OCI-LY7 (cell line): Measurements from ENCODE around the gene EIF4G1. TPM values are rescaled to one million over a fixed set of nuclear protein-coding genes. Genes with fewer than 3 reads are reported as not detected.

Experiments used
- BruUV-seq: library from RNA; stranded (reverse); fragments of 400-500 nt; replicated peaks from 2 replicates; lab custom pipeline; 2021; lab: Mats Ljungman, UMichigan
- CTCF ChIA-PET: fragments of 300-600 bp; sonication (Branson Sonifier 250); formaldehyde crosslinking; loops from one replicate; lab custom pipeline; 2022; ENCODE audit warnings: antibody characterized with exemption; ENCODE audit not compliant: unreplicated experiment; lab: Charles Lee
- POLR2A ChIA-PET: fragments of 300-600 bp; sonication (Branson Sonifier 250); formaldehyde crosslinking; loops from one replicate; lab custom pipeline; 2022; ENCODE audit warnings: antibody characterized with exemption; lab: Charles Lee
- DNase-seq: peaks from one replicate; pipeline ENCODE4 v3.0.0-alpha.2; 2015; ENCODE audit warnings: low spot score
- H2AFZ ChIP-seq: fragments of 200-600 bp; sonication (generic), shearing (Covaris generic); 2 replicates; pipeline ENCODE4 v1.6.1; 2014; ENCODE audit warnings: mild to moderate bottlenecking, antibody characterized with exemption, low read length, moderate library complexity
- H3K27ac ChIP-seq: fragments of 200-600 bp; sonication (generic); 2 replicates; pipeline ENCODE4 v1.5.1; 2014; ENCODE audit warnings: mixed run types, low read depth, mild to moderate bottlenecking, moderate library complexity, low read length, inconsistent platforms; ENCODE audit not compliant: poor library complexity, severe bottlenecking
- H3K36me3 ChIP-seq: fragments of 200-600 bp; sonication (generic); 2 replicates; pipeline ENCODE4 v1.6.1; 2014; ENCODE audit warnings: mild to moderate bottlenecking, antibody characterized with exemption, low read length, moderate library complexity, mixed read lengths; ENCODE audit not compliant: insufficient read depth
- H3K4me1 ChIP-seq: fragments of 200-600 bp; sonication (generic); 2 replicates; pipeline ENCODE4 v1.5.1; 2014; ENCODE audit warnings: mild to moderate bottlenecking, low read length; ENCODE audit not compliant: insufficient read depth, poor library complexity, severe bottlenecking
- H3K4me2 ChIP-seq: fragments of 200-600 bp; sonication (generic); 2 replicates; pipeline ENCODE4 v1.6.1; 2014; ENCODE audit warnings: mild to moderate bottlenecking, low read length
- H3K4me3 ChIP-seq: fragments of 200-600 bp; sonication (generic); 2 replicates; pipeline ENCODE4 v1.5.1; 2014; ENCODE audit warnings: mild to moderate bottlenecking, low read depth, low read length; ENCODE audit not compliant: poor library complexity, severe bottlenecking
- H3K79me2 ChIP-seq: fragments of 200-600 bp; sonication (generic); 2 replicates; pipeline ENCODE4 v1.6.1; 2016; ENCODE audit warnings: low read depth, mild to moderate bottlenecking, low read length, moderate library complexity, mixed read lengths; ENCODE audit not compliant: insufficient read depth
- H3K9me2 ChIP-seq: fragments of 200-600 bp; sonication (generic); 2 replicates; pipeline ENCODE4 v1.6.1; 2016; ENCODE audit warnings: mild to moderate bottlenecking, low read length, mixed read lengths; ENCODE audit not compliant: insufficient read depth
- H3K9me3 ChIP-seq: fragments of 200-600 bp; sonication (generic); 2 replicates; pipeline ENCODE4 v1.6.1; 2014; ENCODE audit warnings: mild to moderate bottlenecking, mixed run types, low read length, mixed read lengths
- H4K20me1 ChIP-seq: fragments of 200-600 bp; sonication (generic); 2 replicates; pipeline ENCODE4 v1.6.1; 2014; ENCODE audit warnings: mild to moderate bottlenecking, antibody characterized with exemption, low read length, moderate library complexity, mixed read lengths; ENCODE audit not compliant: insufficient read depth
- CTCF ChIP-seq: fragments of 200-600 bp; sonication (generic); conservative IDR thresholded peaks from 2 replicates; pipeline ENCODE4 v1.5.1; 2014; ENCODE audit warnings: mild to moderate bottlenecking, antibody characterized with exemption, low read length, moderate library complexity, mixed read lengths
- EZH2phosphoT487 ChIP-seq: fragments of 200-600 bp; sonication (generic); IDR thresholded peaks from 2 replicates; pipeline ENCODE4 v1.6.1; 2018; ENCODE audit warnings: low read depth, borderline replicate concordance, mild to moderate bottlenecking, mixed run types, antibody characterized with exemption, low read length, moderate library complexity, mixed read lengths
- intact Hi-C: fragments of 100-400 bp; cut with micrococcal nuclease; formaldehyde crosslinking; loops from one replicate; pipeline ENCODE4 v1.10.0; 2022; ENCODE audit not compliant: unreplicated experiment
- total RNA-seq, 2 experiments: library from RNA; depleted of rRNA in 1 of 2; stranded (reverse); fragments of >200 nt in 1 of 2; shearing (Covaris generic) in 1 of 2; gene quantifications; 2 replicates each; pipeline ENCODE4 v1.2.3, GENCODE V29; 2014 to 2022

EIF4G1 gene
- total RNA-seq, 2 experiments from 2014 or later, result 245 to 412 TPM

DNA sequence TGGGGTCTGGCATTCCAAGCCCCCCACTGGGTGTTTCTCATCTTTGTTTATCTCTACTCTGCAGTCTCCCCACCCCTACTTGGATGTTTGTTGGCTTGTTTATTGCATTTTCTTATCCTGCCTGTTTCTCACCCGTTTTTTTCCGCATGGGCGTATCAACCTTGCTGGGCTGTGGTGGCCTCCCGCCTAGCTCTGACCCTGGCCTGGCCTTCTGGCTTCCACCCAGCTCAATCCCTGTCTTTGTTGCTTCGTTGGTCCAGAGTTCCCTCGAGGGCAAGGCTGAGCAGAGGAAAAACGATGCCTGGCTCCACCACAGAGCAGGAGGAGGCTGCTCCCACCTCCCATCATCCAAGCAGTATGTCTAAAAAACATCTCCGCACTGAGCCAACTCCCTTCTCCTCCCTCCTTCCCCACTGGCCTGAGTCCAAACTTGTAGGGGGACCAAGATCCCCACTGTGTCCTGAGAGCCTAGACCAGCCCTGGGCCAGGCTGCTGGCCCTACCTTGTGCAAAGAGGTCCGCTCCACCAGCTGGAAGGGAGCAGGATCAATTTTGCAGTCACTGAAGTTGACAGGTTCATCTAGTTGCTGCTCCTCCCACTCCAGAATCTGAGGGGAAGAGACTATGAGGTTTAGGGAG lies 37.2 kb downstream of the EIF4G1 start:
- Histone ChIP-seq H3K4me2 (no peak overlapping the region), H3K79me2 (no peaks in the 10 kb centered on the region), H4K20me1 (no peaks in the 10 kb centered on the region), H3K9me2 (no peaks in the 10 kb centered on the region), H3K4me1 (no peaks in the 10 kb centered on the region), H3K9me3 (no peaks in the 10 kb centered on the region), H3K36me3 (0 out of 2 replicates have a peak, but pooled peaks cover 4% of the 10 kb centered on the region), H3K4me3 (no peak overlapping the region), H2AFZ (no peak overlapping the region), H3K27ac (no peak overlapping the region)
- intact Hi-C loops, result no loop called here
- no peak for DNase-seq
- TF ChIP-seq EZH2phosphoT487 (no peak), CTCF (no peak)
- POLR2A ChIA-PET, result no interaction called here
- CTCF ChIA-PET, result no interaction called here
- no TSS peak for BruUV-seq

DNA sequence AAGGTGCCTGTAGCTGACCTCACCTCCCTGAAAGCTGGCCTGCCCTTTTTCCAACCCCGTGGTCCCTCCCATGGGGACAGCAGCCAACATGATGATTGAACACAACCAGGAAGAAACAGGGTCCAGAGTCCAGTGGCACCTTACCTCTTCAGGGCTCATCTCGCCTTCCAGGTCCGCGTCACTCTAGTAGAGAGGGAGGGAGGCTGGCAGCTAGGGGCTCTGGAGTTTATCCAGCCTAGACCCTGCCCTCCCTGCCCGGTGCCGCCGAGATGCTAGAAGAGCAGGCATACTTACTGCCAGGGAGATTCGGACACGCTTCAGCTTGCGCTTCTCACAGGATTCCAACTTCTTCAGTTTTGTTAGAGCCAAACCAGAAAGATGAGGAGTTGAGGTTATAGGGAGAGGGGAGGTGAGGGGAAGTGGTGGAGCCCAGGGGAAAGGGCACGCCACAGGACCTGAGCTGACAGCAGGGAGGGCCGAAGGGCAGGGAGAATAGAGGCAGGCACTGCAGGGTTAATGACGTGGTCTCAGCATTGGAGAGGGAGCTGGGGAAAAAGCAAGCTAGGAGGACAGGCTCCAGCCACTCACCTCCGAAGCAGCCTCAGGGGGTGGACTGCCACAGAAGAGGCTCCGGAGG lies 37.9 kb downstream of the EIF4G1 start:
- H3K4me1 ChIP-seq, result no peaks in the 10 kb centered on the region
- CTCF ChIA-PET, result no interaction called here
- POLR2A ChIA-PET, result no interaction called here
- BruUV-seq, result no TSS peak
- H3K27ac ChIP-seq, result no peak overlapping the region
- H3K4me2 ChIP-seq, result no peak overlapping the region
- DNase-seq, result no peak
- intact Hi-C loops, result no loop called here
- no peak overlapping the region for H3K4me3 ChIP-seq
- H2AFZ ChIP-seq, result no peak overlapping the region
- no peaks in the 10 kb centered on the region for H3K9me2 ChIP-seq
- TF ChIP-seq CTCF (no peak), EZH2phosphoT487 (no peak)
- H3K79me2 ChIP-seq, result no peaks in the 10 kb centered on the region
- no peaks in the 10 kb centered on the region for H3K9me3 ChIP-seq
- no peaks in the 10 kb centered on the region for H4K20me1 ChIP-seq
- 0 out of 2 replicates have a peak, but pooled peaks cover 4% of the 10 kb centered on the region for H3K36me3 ChIP-seq
